Neural progenitor cell (in vitro differentiated cells): ENCODE results near the gene FAM161A. TPM values are rescaled to one million over a fixed set of nuclear protein-coding genes. Genes with fewer than 3 reads are reported as not detected.
"Not testable (repeated sequence)": the region's sequence is repeated elsewhere in the genome, so short reads cannot be mapped to it uniquely, and the experiment has no call there.

Experiments used
- DNase-seq: peaks from one replicate; pipeline ENCODE4 v3.0.0-alpha.2; 2016; ENCODE audit warnings: low spot score
- H2AFZ ChIP-seq: fragments of 200-600 bp; sonication (generic); replicated peaks from 2 replicates; pipeline ENCODE4 v1.6.1; 2016; ENCODE audit warnings: antibody characterized with exemption
- H3F3A ChIP-seq: fragments of 200-600 bp; sonication (generic); 2 replicates; pipeline ENCODE4 v1.6.1; 2016; ENCODE audit warnings: antibody characterized with exemption, low read depth
- H3K27ac ChIP-seq: fragments of 200-600 bp; sonication (generic); 2 replicates; pipeline ENCODE4 v1.5.1; 2016; ENCODE audit warnings: mild to moderate bottlenecking
- H3K27me3 ChIP-seq: fragments of 200-600 bp; sonication (generic); 2 replicates; pipeline ENCODE4 v1.6.1; 2016; ENCODE audit warnings: mild to moderate bottlenecking, moderate library complexity
- H3K36me3 ChIP-seq: fragments of 200-600 bp; sonication (generic); 2 replicates; pipeline ENCODE4 v1.5.1; 2016
- H3K4me1 ChIP-seq: fragments of 200-600 bp; sonication (generic); 2 replicates; pipeline ENCODE4 v1.6.1; 2016; ENCODE audit warnings: mixed run types
- H3K4me2 ChIP-seq: fragments of 200-600 bp; sonication (generic); 2 replicates; pipeline ENCODE4 v1.6.1; 2016
- H3K4me3 ChIP-seq: fragments of 200-600 bp; sonication (generic); 2 replicates; pipeline ENCODE4 v1.5.1; 2016
- H3K79me2 ChIP-seq: fragments of 200-600 bp; sonication (generic); 2 replicates; pipeline ENCODE4 v1.6.1; 2016; ENCODE audit warnings: low read depth
- H3K9ac ChIP-seq: fragments of 200-600 bp; sonication (generic); 2 replicates; pipeline ENCODE4 v1.6.1; 2016
- H3K9me3 ChIP-seq: fragments of 200-600 bp; sonication (generic); 2 replicates; pipeline ENCODE4 v1.5.1; 2016; ENCODE audit warnings: low read depth
- H4K20me1 ChIP-seq: fragments of 200-600 bp; sonication (generic); 2 replicates; pipeline ENCODE4 v1.6.1; 2016; ENCODE audit warnings: low read depth
- H3K27ac Mint-ChIP-seq: 3 replicates; pipeline ENCODE4 v1.8.0; 2021; ENCODE audit warnings: mixed read lengths
- H3K27me3 Mint-ChIP-seq: 2 replicates; pipeline ENCODE4 v1.8.0; 2022; ENCODE audit warnings: low read depth, mild to moderate bottlenecking, inconsistent platforms, moderate library complexity, mixed read lengths; ENCODE audit not compliant: insufficient read depth
- H3K36me3 Mint-ChIP-seq: 3 replicates; pipeline ENCODE4 v1.8.0; 2021; ENCODE audit warnings: mixed read lengths
- H3K4me1 Mint-ChIP-seq: 3 replicates; pipeline ENCODE4 v1.8.0; 2021; ENCODE audit warnings: mixed read lengths
- H3K4me3 Mint-ChIP-seq: 3 replicates; pipeline ENCODE4 v1.8.0; 2021; ENCODE audit warnings: mild to moderate bottlenecking, moderate library complexity, mixed read lengths
- H3K9me3 Mint-ChIP-seq: 3 replicates; pipeline ENCODE4 v1.8.0; 2020; ENCODE audit warnings: mixed read lengths
- EZH2 ChIP-seq: fragments of 200-600 bp; sonication (generic); IDR thresholded peaks from 2 replicates; pipeline ENCODE4 v1.6.1; 2017; ENCODE audit warnings: antibody characterized with exemption, mild to moderate bottlenecking, moderate library complexity
- EZH2phosphoT487 ChIP-seq: fragments of 200-600 bp; sonication (generic); IDR thresholded peaks from 2 replicates; pipeline ENCODE4 v1.6.1; 2017; ENCODE audit warnings: antibody characterized with exemption
- total RNA-seq: library from RNA; depleted of rRNA; stranded (reverse); fragments of >200 nt; gene quantifications from 2 replicates; pipeline ENCODE4 v1.2.3, GENCODE V29; 2015; ENCODE audit warnings: low replicate concordance
- TF ChIP-seq, protein P1 (sequence below): fragments of 200-600 bp; sonication (generic); IDR thresholded peaks from 2 replicates; pipeline ENCODE4 v1.5.1; 2017; ENCODE audit warnings: antibody characterized with exemption, mild to moderate bottlenecking

The FAM161A gene
- total RNA-seq, 1 donor from 2014 or later: 23.3 TPM

DNA sequence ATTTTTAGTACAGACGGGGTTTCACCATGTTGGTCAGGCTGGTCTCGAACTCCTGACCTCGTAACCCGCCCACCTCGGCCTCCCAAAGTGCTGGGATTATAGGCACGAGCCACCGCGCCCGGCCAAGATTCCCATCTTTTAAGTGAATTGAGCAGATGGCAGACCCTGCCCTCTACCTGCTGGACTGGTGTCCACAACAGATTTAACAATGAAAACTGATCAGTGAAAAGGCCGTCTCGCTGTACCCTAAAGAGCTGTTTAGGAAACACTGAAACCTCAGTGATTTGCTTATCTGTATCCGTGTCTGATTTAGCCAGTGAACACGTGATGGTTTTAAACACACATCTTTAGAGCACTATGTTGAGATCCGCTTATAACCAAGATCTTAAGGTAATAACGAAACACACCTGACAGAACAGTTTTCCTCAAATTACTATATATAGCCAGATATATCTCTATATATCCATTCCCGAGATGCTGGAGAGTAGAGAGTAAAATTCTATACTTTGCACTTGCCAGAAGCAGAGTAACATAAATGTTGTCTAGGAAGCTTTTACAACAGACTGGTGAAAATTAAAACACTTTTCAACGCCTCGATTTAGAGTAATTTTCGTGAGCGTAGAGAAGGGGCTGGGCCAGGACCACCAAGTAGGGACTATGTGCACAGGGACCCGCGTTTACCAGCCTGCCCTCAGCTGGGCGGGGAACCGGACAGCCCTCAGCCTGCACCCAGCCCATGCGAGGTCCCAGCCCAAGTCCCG, 594 bp downstream of the FAM161A start:
- H3K27ac ChIP-seq: peak overlapping the region; percentile 46
- Mint-ChIP-seq H3K36me3 (peaks cover 2% of the 10 kb centered on the region), H3K27ac (peak overlapping the region; percentile 51), H3K4me1 (peaks cover 10% of the 10 kb centered on the region), H3K9me3 (no peaks in the 10 kb centered on the region), H3K4me3 (peak overlapping the region; percentile 92), H3K27me3 (peaks cover 4% of the 10 kb centered on the region)
- peak; percentile 41 for DNase-seq
- peak overlapping the region; percentile 91 for H2AFZ ChIP-seq
- H3K79me2 ChIP-seq: peaks cover 12% of the 10 kb centered on the region
- no peaks in the 10 kb centered on the region for H4K20me1 ChIP-seq
- peaks cover 31% of the 10 kb centered on the region for H3F3A ChIP-seq
- peak overlapping the region; percentile 15 for H3K9ac ChIP-seq
- H3K4me2 ChIP-seq: peak overlapping the region; percentile 94
- H3K4me3 ChIP-seq: peak overlapping the region; percentile 87
- H3K27me3 ChIP-seq: no peaks in the 10 kb centered on the region
- TF ChIP-seq, protein P1, sequence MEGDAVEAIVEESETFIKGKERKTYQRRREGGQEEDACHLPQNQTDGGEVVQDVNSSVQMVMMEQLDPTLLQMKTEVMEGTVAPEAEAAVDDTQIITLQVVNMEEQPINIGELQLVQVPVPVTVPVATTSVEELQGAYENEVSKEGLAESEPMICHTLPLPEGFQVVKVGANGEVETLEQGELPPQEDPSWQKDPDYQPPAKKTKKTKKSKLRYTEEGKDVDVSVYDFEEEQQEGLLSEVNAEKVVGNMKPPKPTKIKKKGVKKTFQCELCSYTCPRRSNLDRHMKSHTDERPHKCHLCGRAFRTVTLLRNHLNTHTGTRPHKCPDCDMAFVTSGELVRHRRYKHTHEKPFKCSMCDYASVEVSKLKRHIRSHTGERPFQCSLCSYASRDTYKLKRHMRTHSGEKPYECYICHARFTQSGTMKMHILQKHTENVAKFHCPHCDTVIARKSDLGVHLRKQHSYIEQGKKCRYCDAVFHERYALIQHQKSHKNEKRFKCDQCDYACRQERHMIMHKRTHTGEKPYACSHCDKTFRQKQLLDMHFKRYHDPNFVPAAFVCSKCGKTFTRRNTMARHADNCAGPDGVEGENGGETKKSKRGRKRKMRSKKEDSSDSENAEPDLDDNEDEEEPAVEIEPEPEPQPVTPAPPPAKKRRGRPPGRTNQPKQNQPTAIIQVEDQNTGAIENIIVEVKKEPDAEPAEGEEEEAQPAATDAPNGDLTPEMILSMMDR: no peak
- TF ChIP-seq EZH2phosphoT487 (no peak), EZH2 (no peak)
- H3K4me1 ChIP-seq: no peaks in the 10 kb centered on the region
- H3K9me3 ChIP-seq: no peaks in the 10 kb centered on the region
- H3K36me3 ChIP-seq: no peaks in the 10 kb centered on the region

DNA sequence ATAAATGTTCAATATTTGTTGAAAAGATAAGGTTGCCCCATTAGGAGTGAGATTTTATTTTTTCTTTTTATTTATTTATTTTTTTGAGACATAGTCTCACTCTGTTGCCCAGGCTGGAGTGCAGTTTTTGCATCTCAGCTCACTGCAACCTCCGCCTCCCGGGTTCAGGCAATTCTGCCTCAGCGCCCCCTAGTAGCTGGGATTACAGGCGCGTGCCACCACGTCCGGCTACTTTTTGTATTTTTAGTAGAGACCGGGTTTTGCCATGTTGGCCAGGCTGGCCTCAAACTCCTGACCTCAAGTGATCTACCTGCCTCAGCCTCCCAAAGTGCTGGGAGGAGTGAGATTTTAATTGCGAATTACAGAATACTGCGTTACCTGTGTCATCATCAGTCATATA, 2.6 kb downstream of the FAM161A start:
- not testable (repeated sequence) for H3K4me1 ChIP-seq, H3K27me3 Mint-ChIP-seq, H3K27ac Mint-ChIP-seq, H3K4me2 ChIP-seq, DNase-seq, H3K9ac ChIP-seq, H3K36me3 Mint-ChIP-seq, H4K20me1 ChIP-seq, H3K27ac ChIP-seq, H3K9me3 Mint-ChIP-seq, H3K4me3 ChIP-seq, H3K27me3 ChIP-seq, H3K36me3 ChIP-seq, H3K9me3 ChIP-seq, H2AFZ ChIP-seq
- peaks cover 10% of the 10 kb centered on the region for H3K4me1 Mint-ChIP-seq
- Histone ChIP-seq H3F3A (peaks cover 31% of the 10 kb centered on the region), H3K79me2 (peaks cover 12% of the 10 kb centered on the region)
- TF ChIP-seq, protein P1: peak; percentile 22
- H3K4me3 Mint-ChIP-seq: peak overlapping the region; percentile 62

DNA sequence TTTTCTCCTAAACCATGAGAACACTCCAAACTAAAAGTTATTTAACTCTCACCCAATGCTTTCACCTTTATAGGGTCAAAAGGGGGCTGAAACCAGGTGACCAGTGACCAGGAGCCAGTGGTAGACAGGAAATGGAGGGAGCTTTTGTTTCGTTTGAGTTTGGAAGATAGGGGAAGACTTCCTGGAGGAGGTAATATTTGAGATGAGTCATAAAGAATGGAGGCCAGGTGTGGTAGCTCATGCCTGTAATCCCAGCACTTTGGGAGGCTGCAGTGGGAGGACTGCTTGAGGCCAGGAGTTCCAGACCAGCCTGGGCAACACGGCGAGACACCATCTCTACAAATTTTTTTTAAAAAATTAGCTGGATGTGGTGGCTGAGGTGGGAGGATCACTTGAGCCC, 8.5 kb downstream of the FAM161A start:
- no peaks in the 10 kb centered on the region for H3K27me3 ChIP-seq
- no peak overlapping the region for H3K27ac Mint-ChIP-seq
- H4K20me1 ChIP-seq: no peaks in the 10 kb centered on the region
- peaks cover 3% of the 10 kb centered on the region for H3K27me3 Mint-ChIP-seq
- H3K4me3 ChIP-seq: no peak overlapping the region
- H3K36me3 ChIP-seq: no peaks in the 10 kb centered on the region
- H3K79me2 ChIP-seq: no peaks in the 10 kb centered on the region
- no peak overlapping the region for H3K4me2 ChIP-seq
- no peak for DNase-seq
- H2AFZ ChIP-seq: no peak overlapping the region
- H3K36me3 Mint-ChIP-seq: peaks cover 17% of the 10 kb centered on the region
- no peak for TF ChIP-seq EZH2phosphoT487
- TF ChIP-seq, protein P1: no peak
- TF ChIP-seq EZH2: no peak
- H3K9ac ChIP-seq: no peak overlapping the region
- H3F3A ChIP-seq: no peaks in the 10 kb centered on the region
- no peaks in the 10 kb centered on the region for H3K4me1 ChIP-seq
- no peaks in the 10 kb centered on the region for H3K4me1 Mint-ChIP-seq
- no peaks in the 10 kb centered on the region for H3K9me3 Mint-ChIP-seq
- no peak overlapping the region for H3K27ac ChIP-seq
- H3K4me3 Mint-ChIP-seq: no peak overlapping the region
- H3K9me3 ChIP-seq: no peaks in the 10 kb centered on the region
